Measurements from ENCODE around the gene MYO9B. TPM values are rescaled to one million over a fixed set of nuclear protein-coding genes. Genes with fewer than 3 reads are reported as not detected.

Gene MYO9B
- total and polyA plus RNA-seq, 2 donors (not counting 1 experiment from before 2014, with no cell fraction given): 32.5 to 52.5 TPM

GRCh38 chr19:17037966-17038500, 37.5 kb upstream of the MYO9B start:
- no peaks in the 10 kb centered on the region for H3K79me2 ChIP-seq (ENCODE audit: control insufficient read depth, insufficient read depth, low read length)
- H3K4me1 ChIP-seq (ENCODE audit: control insufficient read depth, extremely low read depth, insufficient read depth, low read length): no peaks in the 10 kb centered on the region
- H4K20me1 ChIP-seq (ENCODE audit: control insufficient read depth, extremely low read depth, insufficient read depth, low read length): no peaks in the 10 kb centered on the region
- no peaks in the 10 kb centered on the region for H3K27me3 ChIP-seq (ENCODE audit: control insufficient read depth, insufficient read depth, low read length)
- H3K4me3 ChIP-seq (replicated peaks in 1 of 4; ENCODE audit: control extremely low read depth in 1 of 4, insufficient read depth in 1 of 4, low read depth in 3 of 4, low read length in 4 of 4): no peak overlapping the region
- H3K9ac ChIP-seq (ENCODE audit: insufficient read depth, low read length): no peak overlapping the region
- TF ChIP-seq EZH2 (IDR thresholded peaks at IDR 0.05; ENCODE audit: low read length, missing control alignments): no peak
- no peak for TF ChIP-seq CTCF (conservative IDR thresholded peaks at IDR 0.05 in 1 of 2, IDR thresholded peaks at IDR 0.05 in 1 of 2; ENCODE audit: low read depth in 1 of 2, low read length in 2 of 2)
- H3K4me2 ChIP-seq (ENCODE audit: extremely low read depth, insufficient read depth, low read length): no peak overlapping the region
- H3K9me3 ChIP-seq (ENCODE audit: control insufficient read depth, insufficient read depth, low read depth, low read length): no peaks in the 10 kb centered on the region
- H2AFZ ChIP-seq (ENCODE audit: low read length): no peak overlapping the region
- no peak overlapping the region for H3K27ac ChIP-seq (ENCODE audit: insufficient read depth, low read length)
- DNase-seq (ENCODE audit: low read depth in 2 of 2): no peak
- no peaks in the 10 kb centered on the region for H3K36me3 ChIP-seq (ENCODE audit: control insufficient read depth, insufficient read depth, low read length)

- TF ChIP-seq CTCF (conservative IDR thresholded peaks at IDR 0.05 in 1 of 2, IDR thresholded peaks at IDR 0.05 in 1 of 2; ENCODE audit: low read depth in 1 of 2, low read length in 2 of 2) (no peak), EZH2 (IDR thresholded peaks at IDR 0.05; ENCODE audit: low read length, missing control alignments) (no peak)
- H3K4me1 ChIP-seq (ENCODE audit: control insufficient read depth, extremely low read depth, insufficient read depth, low read length): no peaks in the 10 kb centered on the region
- no peaks in the 10 kb centered on the region for H3K9me3 ChIP-seq (ENCODE audit: control insufficient read depth, insufficient read depth, low read depth, low read length)
- H2AFZ ChIP-seq (ENCODE audit: low read length): no peak overlapping the region
- peak; percentile 12 to 66 for DNase-seq (ENCODE audit: low read depth in 2 of 2)
- no peak overlapping the region for H3K4me2 ChIP-seq (ENCODE audit: extremely low read depth, insufficient read depth, low read length)
- no peaks in the 10 kb centered on the region for H3K27me3 ChIP-seq (ENCODE audit: control insufficient read depth, insufficient read depth, low read length)
- H3K36me3 ChIP-seq (ENCODE audit: control insufficient read depth, insufficient read depth, low read length): no peaks in the 10 kb centered on the region
- no peak overlapping the region for H3K9ac ChIP-seq (ENCODE audit: insufficient read depth, low read length)
- no peaks in the 10 kb centered on the region for H4K20me1 ChIP-seq (ENCODE audit: control insufficient read depth, extremely low read depth, insufficient read depth, low read length)
- no peak overlapping the region for H3K4me3 ChIP-seq (replicated peaks in 1 of 4; ENCODE audit: control extremely low read depth in 1 of 4, insufficient read depth in 1 of 4, low read depth in 3 of 4, low read length in 4 of 4)
- no peaks in the 10 kb centered on the region for H3K79me2 ChIP-seq (ENCODE audit: control insufficient read depth, insufficient read depth, low read length)
- no peak overlapping the region for H3K27ac ChIP-seq (ENCODE audit: insufficient read depth, low read length)
Observed at GRCh38 chr19:17041976-17042375, 33.6 kb upstream of the MYO9B start.

GRCh38 chr19:17043744-17044143, 31.8 kb upstream of the MYO9B start:
- H3K27ac ChIP-seq (ENCODE audit: insufficient read depth, low read length): no peak overlapping the region
- no peaks in the 10 kb centered on the region for H3K36me3 ChIP-seq (ENCODE audit: control insufficient read depth, insufficient read depth, low read length)
- H4K20me1 ChIP-seq (ENCODE audit: control insufficient read depth, extremely low read depth, insufficient read depth, low read length): no peaks in the 10 kb centered on the region
- no peak for DNase-seq (ENCODE audit: low read depth in 2 of 2)
- no peak for TF ChIP-seq CTCF (conservative IDR thresholded peaks at IDR 0.05 in 1 of 2, IDR thresholded peaks at IDR 0.05 in 1 of 2; ENCODE audit: low read depth in 1 of 2, low read length in 2 of 2)
- TF ChIP-seq EZH2 (IDR thresholded peaks at IDR 0.05; ENCODE audit: low read length, missing control alignments): no peak
- H3K9ac ChIP-seq (ENCODE audit: insufficient read depth, low read length): no peak overlapping the region
- no peak overlapping the region for H3K4me3 ChIP-seq (replicated peaks in 1 of 4; ENCODE audit: control extremely low read depth in 1 of 4, insufficient read depth in 1 of 4, low read depth in 3 of 4, low read length in 4 of 4)
- no peak overlapping the region for H2AFZ ChIP-seq (ENCODE audit: low read length)
- H3K9me3 ChIP-seq (ENCODE audit: control insufficient read depth, insufficient read depth, low read depth, low read length): no peaks in the 10 kb centered on the region
- no peak overlapping the region for H3K4me2 ChIP-seq (ENCODE audit: extremely low read depth, insufficient read depth, low read length)
- no peaks in the 10 kb centered on the region for H3K79me2 ChIP-seq (ENCODE audit: control insufficient read depth, insufficient read depth, low read length)
- H3K4me1 ChIP-seq (ENCODE audit: control insufficient read depth, extremely low read depth, insufficient read depth, low read length): no peaks in the 10 kb centered on the region
- H3K27me3 ChIP-seq (ENCODE audit: control insufficient read depth, insufficient read depth, low read length): no peaks in the 10 kb centered on the region
